HEK293T (cell line): ENCODE results near the gene CYP24A1.

Experiments
- BHLHE40 ChIP-seq: fragments of 450-650 bp; IDR thresholded peaks from 2 replicates; pipeline ENCODE4 v1.6.1; 2016; ENCODE audit warnings: mild to moderate bottlenecking, moderate library complexity, borderline replicate concordance
- ELF4 ChIP-seq: fragments of 450-650 bp; IDR thresholded peaks from 2 replicates; pipeline ENCODE4 v1.6.1; 2017; ENCODE audit warnings: antibody characterized with exemption
- FOXA1 ChIP-seq: fragments of 450-650 bp; IDR thresholded peaks from 2 replicates; pipeline ENCODE4 v1.6.1; 2016; ENCODE audit warnings: mild to moderate bottlenecking
- SP1 ChIP-seq: fragments of 450-650 bp; IDR thresholded peaks from 2 replicates; pipeline ENCODE4 v1.6.1; 2017
- SUZ12 ChIP-seq: fragments of 450-650 bp; IDR thresholded peaks from 2 replicates; pipeline ENCODE4 v1.6.1; 2016; ENCODE audit warnings: mild to moderate bottlenecking

DNA sequence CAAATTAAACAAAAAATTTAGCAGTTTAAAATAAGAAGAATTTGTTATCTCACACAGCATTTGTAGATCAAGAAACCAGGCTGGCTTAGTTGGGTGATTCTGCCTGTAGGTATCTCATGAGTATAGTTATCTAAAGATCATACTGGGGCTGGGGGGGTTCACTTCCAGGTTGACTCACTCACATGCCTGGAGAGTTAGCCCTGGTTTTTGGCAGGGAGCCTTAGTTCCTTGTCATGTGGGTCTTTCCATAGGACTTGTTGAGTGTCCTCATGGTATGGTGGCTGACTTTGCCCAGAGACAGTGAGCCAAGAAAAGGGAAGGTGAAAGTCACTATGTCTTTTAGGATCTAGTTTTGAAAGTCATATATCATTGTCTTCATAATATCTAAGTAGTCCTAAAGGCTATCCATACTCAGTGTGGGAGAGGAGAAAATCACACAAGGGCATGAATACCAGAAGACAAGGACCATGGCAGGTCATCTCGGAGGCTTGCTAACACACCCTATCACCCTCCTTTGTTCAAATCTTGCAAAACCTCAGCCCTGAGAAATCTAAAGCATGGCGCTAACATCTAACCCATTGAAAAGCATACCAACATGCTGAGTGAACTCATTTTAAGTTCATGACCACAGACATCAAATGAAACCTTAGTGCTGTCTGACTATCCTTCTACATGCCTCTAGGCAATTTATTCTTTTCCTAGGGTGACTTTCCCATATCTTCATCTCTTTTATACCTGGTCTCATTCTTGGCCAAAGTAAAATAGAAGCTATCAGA, 39.2 kb downstream of the CYP24A1 start:
- TF ChIP-seq SP1, result no peak
- no peak for TF ChIP-seq SUZ12
- no peak for TF ChIP-seq FOXA1
- TF ChIP-seq BHLHE40, result no peak
- no peak for TF ChIP-seq ELF4
